Fibroblast of pulmonary artery (primary cell): ENCODE measurements around the gene WDR59.
A peak's percentile ranks its signal among the peaks of the same experiment; 100 is the strongest.

Experiments used
- DNase-seq: peaks from one replicate; pipeline ENCODE4 v3.0.0-alpha.2; 2010; ENCODE audit warnings: low read depth
- H3K4me3 ChIP-seq: replicated peaks from 2 replicates; pipeline ENCODE4 v1.5.1; 2011; ENCODE audit warnings: low read depth, mild to moderate bottlenecking, control low read depth, low read length, moderate library complexity
- TF ChIP-seq, protein P1 (sequence below): IDR thresholded peaks from 2 replicates; pipeline ENCODE4 v1.5.1; 2011; ENCODE audit warnings: mild to moderate bottlenecking, control low read depth, low read length, inconsistent platforms; ENCODE audit errors: missing control alignments

Gene WDR59

DNA sequence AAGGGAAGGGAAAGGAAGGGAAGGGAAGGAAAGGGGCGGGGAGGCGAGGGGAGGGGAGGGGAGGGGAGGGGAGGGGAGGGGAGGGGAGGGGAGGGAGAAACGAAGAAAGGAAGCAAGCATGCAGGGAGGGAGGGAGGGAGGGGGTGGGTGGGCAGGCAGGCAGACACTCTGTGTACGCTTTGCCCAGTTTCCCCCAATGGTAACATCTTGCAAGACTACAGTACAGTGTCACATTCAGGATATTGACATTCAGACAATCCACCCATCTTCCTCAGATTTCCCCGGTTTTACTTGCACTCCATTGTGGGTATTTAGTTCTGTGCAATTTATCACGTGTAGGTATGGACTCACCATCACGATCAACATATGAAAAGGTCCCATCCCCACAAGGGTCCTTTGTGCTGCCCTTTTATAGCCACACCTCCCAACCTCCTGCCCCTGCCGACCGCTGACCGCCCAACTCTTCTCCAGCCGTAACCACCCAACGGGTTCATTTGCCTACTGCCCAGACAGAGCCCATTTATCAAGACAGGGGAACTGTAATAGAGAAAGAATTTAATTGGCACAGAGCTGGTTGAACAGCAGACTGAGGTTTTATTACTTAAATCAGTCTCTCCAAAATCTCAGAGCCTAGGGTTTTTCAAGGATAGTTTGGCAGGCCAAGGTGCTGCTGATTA lies 118.9 kb downstream of the WDR59 start:
- peak; percentile 8 for DNase-seq
- TF ChIP-seq, protein P1, sequence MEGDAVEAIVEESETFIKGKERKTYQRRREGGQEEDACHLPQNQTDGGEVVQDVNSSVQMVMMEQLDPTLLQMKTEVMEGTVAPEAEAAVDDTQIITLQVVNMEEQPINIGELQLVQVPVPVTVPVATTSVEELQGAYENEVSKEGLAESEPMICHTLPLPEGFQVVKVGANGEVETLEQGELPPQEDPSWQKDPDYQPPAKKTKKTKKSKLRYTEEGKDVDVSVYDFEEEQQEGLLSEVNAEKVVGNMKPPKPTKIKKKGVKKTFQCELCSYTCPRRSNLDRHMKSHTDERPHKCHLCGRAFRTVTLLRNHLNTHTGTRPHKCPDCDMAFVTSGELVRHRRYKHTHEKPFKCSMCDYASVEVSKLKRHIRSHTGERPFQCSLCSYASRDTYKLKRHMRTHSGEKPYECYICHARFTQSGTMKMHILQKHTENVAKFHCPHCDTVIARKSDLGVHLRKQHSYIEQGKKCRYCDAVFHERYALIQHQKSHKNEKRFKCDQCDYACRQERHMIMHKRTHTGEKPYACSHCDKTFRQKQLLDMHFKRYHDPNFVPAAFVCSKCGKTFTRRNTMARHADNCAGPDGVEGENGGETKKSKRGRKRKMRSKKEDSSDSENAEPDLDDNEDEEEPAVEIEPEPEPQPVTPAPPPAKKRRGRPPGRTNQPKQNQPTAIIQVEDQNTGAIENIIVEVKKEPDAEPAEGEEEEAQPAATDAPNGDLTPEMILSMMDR: no peak
- H3K4me3 ChIP-seq: no peak overlapping the region

GRCh38 chr16:74862743-74863244 lies 122.1 kb downstream of the WDR59 start:
- no peak overlapping the region for H3K4me3 ChIP-seq
- peak; percentile 60 for DNase-seq
- TF ChIP-seq, protein P1: peak; percentile 75

GRCh38 chr16:74852500-74852875 lies 132.4 kb downstream of the WDR59 start:
- no peak overlapping the region for H3K4me3 ChIP-seq
- no peak for DNase-seq
- TF ChIP-seq, protein P1: no peak

- H3K4me3 ChIP-seq: no peak overlapping the region
- no peak for DNase-seq
- TF ChIP-seq, protein P1: no peak
Measured at GRCh38 chr16:74850027-74850426, 134.9 kb downstream of the WDR59 start.

GRCh38 chr16:74847202-74847601 lies 137.7 kb downstream of the WDR59 start:
- TF ChIP-seq, protein P1: no peak
- DNase-seq: no peak
- no peak overlapping the region for H3K4me3 ChIP-seq

- no peak for DNase-seq
- TF ChIP-seq, protein P1: no peak
- H3K4me3 ChIP-seq: no peak overlapping the region
Measured at GRCh38 chr16:74846714-74847113, 138.2 kb downstream of the WDR59 start.
